SK-N-SH treated with all-trans-retinoic acid at 6 μM for 48 hours (cell line): ENCODE results near the gene GPC5.

Experiments used
- ATAC-seq: fragments of 200-7000 bp; cut with Tn5 transposase; 3 replicates; pipeline ENCODE4 v1.9.1; 2020; ENCODE audit warnings: mild to moderate bottlenecking, moderate library complexity
- ARNTL ChIP-seq: fragments of 450-650 bp; formaldehyde crosslinking; IDR thresholded peaks from 2 replicates; pipeline ENCODE4 v1.5.0; 2020; ENCODE audit warnings: low read depth, mild to moderate bottlenecking, moderate library complexity, borderline replicate concordance
- BACH2 ChIP-seq: fragments of 250-450 bp; sonication (Bioruptor Pico); IDR thresholded peaks from 2 replicates; pipeline ENCODE4 v1.9.0; 2021; ENCODE audit warnings: mild to moderate bottlenecking, borderline replicate concordance
- CSDC2 ChIP-seq: fragments of 250-450 bp; sonication (Bioruptor Pico); IDR thresholded peaks from 2 replicates; pipeline ENCODE4 v1.5.0; 2020; ENCODE audit warnings: mild to moderate bottlenecking, moderate library complexity
- ISL1 ChIP-seq: fragments of 250-450 bp; sonication (Bioruptor Pico); IDR thresholded peaks from 2 replicates; pipeline ENCODE4 v2.1.2; 2022; ENCODE audit warnings: mild to moderate bottlenecking, moderate library complexity
- OSR1 ChIP-seq: fragments of 250-450 bp; sonication (Bioruptor Pico); IDR thresholded peaks from 2 replicates; pipeline ENCODE4 v1.8.0; 2022; ENCODE audit warnings: moderate library complexity, mild to moderate bottlenecking, inconsistent platforms
- PPARA ChIP-seq: fragments of 250-450 bp; sonication (Bioruptor Pico); IDR thresholded peaks from 2 replicates; pipeline ENCODE4 v1.5.0; 2020; ENCODE audit warnings: mild to moderate bottlenecking, borderline replicate concordance
- SNAI2 ChIP-seq: fragments of 250-450 bp; sonication (Bioruptor Pico); IDR thresholded peaks from 2 replicates; pipeline ENCODE4 v1.5.0; 2020; ENCODE audit warnings: mild to moderate bottlenecking, moderate library complexity
- TCF4 ChIP-seq: fragments of 250-450 bp; sonication (Bioruptor Pico); IDR thresholded peaks from 2 replicates; pipeline ENCODE4 v1.8.0; 2021; ENCODE audit warnings: mild to moderate bottlenecking, moderate library complexity, borderline replicate concordance
- TOX ChIP-seq: fragments of 250-450 bp; sonication (Bioruptor Pico); IDR thresholded peaks from 2 replicates; pipeline ENCODE4 v1.8.0; 2021; ENCODE audit warnings: mild to moderate bottlenecking, moderate library complexity, borderline replicate concordance
- ZC3H10 ChIP-seq: fragments of 250-450 bp; sonication (Bioruptor Pico); IDR thresholded peaks from 2 replicates; pipeline ENCODE4 v1.5.1; 2021; ENCODE audit warnings: mild to moderate bottlenecking, moderate library complexity
- ZFP3 ChIP-seq: fragments of 250-450 bp; sonication (Bioruptor Pico); IDR thresholded peaks from 2 replicates; pipeline ENCODE4 v1.5.0; 2020; ENCODE audit warnings: mild to moderate bottlenecking, moderate library complexity
- ZFP30 ChIP-seq: fragments of 450-650 bp; formaldehyde crosslinking; IDR thresholded peaks from 2 replicates; pipeline ENCODE4 v1.5.0; 2022; ENCODE audit warnings: mild to moderate bottlenecking, moderate library complexity
- TF ChIP-seq, protein P1 (sequence below): fragments of 250-450 bp; sonication (Bioruptor Pico); IDR thresholded peaks from 2 replicates; pipeline ENCODE4 v1.5.1; 2020; ENCODE audit warnings: low read depth, mild to moderate bottlenecking, moderate library complexity
- TF ChIP-seq, protein P2 (sequence below): fragments of 250-450 bp; sonication (Bioruptor Pico); IDR thresholded peaks from 2 replicates; pipeline ENCODE4 v1.5.1; 2021; ENCODE audit warnings: mild to moderate bottlenecking, moderate library complexity
- TF ChIP-seq, protein P3 (sequence below): fragments of 250-450 bp; sonication (Bioruptor Pico); IDR thresholded peaks from 2 replicates; pipeline ENCODE4 v1.8.0; 2020; ENCODE audit warnings: mild to moderate bottlenecking, moderate library complexity, borderline replicate concordance
- TF ChIP-seq, protein P4 (sequence below): fragments of 250-450 bp; sonication (Bioruptor Pico); IDR thresholded peaks from 2 replicates; pipeline ENCODE4 v1.8.0; 2021; ENCODE audit warnings: low read depth, mild to moderate bottlenecking, moderate library complexity, borderline replicate concordance
- TF ChIP-seq, protein P5 (sequence below): fragments of 250-450 bp; sonication (Bioruptor Pico); IDR thresholded peaks from 2 replicates; pipeline ENCODE4 v1.5.0; 2020; ENCODE audit warnings: mild to moderate bottlenecking, moderate library complexity

Gene GPC5

DNA sequence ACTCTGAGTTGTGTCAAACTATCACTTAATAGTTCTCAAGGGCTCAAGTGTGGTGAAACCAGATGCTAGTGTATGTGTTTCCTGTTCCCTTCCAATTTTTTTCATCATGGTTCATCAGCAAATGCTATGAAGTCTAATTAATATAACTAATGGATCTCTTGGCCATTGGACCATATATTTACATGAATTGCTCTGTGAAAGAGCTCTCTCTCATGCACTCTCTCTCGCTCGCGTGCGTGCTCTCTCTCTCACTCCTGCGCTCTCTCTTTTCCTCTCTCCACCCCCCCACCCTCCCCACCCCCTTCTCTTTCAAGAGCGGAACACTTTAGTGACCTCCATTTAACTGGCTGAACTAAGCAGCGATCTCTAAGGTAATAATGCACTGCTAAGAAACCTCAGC, 1281.2 kb downstream of the GPC5 start (continued):
- TF ChIP-seq, protein P1, sequence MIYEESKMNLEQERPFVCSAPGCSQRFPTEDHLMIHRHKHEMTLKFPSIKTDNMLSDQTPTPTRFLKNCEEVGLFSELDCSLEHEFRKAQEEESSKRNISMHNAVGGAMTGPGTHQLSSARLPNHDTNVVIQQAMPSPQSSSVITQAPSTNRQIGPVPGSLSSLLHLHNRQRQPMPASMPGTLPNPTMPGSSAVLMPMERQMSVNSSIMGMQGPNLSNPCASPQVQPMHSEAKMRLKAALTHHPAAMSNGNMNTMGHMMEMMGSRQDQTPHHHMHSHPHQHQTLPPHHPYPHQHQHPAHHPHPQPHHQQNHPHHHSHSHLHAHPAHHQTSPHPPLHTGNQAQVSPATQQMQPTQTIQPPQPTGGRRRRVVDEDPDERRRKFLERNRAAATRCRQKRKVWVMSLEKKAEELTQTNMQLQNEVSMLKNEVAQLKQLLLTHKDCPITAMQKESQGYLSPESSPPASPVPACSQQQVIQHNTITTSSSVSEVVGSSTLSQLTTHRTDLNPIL (CRISPR knock-in tag) = no peak
- TF ChIP-seq ZFP30 (CRISPR knock-in tag) (no peak), ZFP3 (CRISPR knock-in tag) (no peak), BACH2 (no peak), OSR1 (CRISPR knock-in tag) (no peak), TOX (no peak), PPARA (CRISPR knock-in tag) (no peak)
- TF ChIP-seq, protein P2, sequence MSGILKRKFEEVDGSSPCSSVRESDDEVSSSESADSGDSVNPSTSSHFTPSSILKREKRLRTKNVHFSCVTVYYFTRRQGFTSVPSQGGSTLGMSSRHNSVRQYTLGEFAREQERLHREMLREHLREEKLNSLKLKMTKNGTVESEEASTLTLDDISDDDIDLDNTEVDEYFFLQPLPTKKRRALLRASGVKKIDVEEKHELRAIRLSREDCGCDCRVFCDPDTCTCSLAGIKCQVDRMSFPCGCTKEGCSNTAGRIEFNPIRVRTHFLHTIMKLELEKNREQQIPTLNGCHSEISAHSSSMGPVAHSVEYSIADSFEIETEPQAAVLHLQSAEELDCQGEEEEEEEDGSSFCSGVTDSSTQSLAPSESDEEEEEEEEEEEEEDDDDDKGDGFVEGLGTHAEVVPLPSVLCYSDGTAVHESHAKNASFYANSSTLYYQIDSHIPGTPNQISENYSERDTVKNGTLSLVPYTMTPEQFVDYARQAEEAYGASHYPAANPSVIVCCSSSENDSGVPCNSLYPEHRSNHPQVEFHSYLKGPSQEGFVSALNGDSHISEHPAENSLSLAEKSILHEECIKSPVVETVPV (CRISPR knock-in tag) = no peak
- TF ChIP-seq, protein P3, sequence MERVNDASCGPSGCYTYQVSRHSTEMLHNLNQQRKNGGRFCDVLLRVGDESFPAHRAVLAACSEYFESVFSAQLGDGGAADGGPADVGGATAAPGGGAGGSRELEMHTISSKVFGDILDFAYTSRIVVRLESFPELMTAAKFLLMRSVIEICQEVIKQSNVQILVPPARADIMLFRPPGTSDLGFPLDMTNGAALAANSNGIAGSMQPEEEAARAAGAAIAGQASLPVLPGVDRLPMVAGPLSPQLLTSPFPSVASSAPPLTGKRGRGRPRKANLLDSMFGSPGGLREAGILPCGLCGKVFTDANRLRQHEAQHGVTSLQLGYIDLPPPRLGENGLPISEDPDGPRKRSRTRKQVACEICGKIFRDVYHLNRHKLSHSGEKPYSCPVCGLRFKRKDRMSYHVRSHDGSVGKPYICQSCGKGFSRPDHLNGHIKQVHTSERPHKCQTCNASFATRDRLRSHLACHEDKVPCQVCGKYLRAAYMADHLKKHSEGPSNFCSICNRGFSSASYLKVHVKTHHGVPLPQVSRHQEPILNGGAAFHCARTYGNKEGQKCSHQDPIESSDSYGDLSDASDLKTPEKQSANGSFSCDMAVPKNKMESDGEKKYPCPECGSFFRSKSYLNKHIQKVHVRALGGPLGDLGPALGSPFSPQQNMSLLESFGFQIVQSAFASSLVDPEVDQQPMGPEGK (CRISPR knock-in tag) = no peak

DNA sequence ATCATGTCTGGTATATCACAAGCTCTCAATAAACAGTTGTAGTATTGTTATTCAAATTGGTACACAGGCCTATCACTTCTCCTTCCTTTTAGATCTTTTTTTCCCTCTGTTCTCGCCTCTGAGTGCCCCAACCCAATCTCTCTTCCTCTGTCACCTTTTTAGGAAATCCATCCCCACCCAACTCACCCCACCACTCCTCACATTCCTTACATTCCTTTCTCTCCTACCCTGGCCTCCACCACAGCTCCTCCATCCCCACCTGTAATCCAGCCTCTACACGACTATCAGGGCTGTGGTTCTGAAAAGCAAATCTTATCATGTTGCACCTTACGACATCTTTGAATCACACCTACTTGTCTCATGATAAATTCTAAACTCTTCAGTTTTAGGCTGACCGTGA, 1282.8 kb downstream of the GPC5 start:
- TF ChIP-seq ISL1 (CRISPR knock-in tag) = no peak
- TF ChIP-seq TCF4 = no peak
- TF ChIP-seq, protein P4, sequence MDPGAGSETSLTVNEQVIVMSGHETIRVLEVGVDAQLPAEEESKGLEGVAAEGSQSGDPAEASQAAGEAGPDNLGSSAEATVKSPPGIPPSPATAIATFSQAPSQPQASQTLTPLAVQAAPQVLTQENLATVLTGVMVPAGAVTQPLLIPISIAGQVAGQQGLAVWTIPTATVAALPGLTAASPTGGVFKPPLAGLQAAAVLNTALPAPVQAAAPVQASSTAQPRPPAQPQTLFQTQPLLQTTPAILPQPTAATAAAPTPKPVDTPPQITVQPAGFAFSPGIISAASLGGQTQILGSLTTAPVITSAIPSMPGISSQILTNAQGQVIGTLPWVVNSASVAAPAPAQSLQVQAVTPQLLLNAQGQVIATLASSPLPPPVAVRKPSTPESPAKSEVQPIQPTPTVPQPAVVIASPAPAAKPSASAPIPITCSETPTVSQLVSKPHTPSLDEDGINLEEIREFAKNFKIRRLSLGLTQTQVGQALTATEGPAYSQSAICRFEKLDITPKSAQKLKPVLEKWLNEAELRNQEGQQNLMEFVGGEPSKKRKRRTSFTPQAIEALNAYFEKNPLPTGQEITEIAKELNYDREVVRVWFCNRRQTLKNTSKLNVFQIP (CRISPR knock-in tag) = no peak
- TF ChIP-seq ZFP30 (CRISPR knock-in tag) = no peak
- TF ChIP-seq, protein P5, sequence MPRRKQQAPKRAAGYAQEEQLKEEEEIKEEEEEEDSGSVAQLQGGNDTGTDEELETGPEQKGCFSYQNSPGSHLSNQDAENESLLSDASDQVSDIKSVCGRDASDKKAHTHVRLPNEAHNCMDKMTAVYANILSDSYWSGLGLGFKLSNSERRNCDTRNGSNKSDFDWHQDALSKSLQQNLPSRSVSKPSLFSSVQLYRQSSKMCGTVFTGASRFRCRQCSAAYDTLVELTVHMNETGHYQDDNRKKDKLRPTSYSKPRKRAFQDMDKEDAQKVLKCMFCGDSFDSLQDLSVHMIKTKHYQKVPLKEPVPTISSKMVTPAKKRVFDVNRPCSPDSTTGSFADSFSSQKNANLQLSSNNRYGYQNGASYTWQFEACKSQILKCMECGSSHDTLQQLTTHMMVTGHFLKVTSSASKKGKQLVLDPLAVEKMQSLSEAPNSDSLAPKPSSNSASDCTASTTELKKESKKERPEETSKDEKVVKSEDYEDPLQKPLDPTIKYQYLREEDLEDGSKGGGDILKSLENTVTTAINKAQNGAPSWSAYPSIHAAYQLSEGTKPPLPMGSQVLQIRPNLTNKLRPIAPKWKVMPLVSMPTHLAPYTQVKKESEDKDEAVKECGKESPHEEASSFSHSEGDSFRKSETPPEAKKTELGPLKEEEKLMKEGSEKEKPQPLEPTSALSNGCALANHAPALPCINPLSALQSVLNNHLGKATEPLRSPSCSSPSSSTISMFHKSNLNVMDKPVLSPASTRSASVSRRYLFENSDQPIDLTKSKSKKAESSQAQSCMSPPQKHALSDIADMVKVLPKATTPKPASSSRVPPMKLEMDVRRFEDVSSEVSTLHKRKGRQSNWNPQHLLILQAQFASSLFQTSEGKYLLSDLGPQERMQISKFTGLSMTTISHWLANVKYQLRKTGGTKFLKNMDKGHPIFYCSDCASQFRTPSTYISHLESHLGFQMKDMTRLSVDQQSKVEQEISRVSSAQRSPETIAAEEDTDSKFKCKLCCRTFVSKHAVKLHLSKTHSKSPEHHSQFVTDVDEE (CRISPR knock-in tag) = no peak
- no peak for TF ChIP-seq ARNTL (CRISPR knock-in tag)
- TF ChIP-seq, protein P2 (CRISPR knock-in tag) = no peak
- TF ChIP-seq ZFP3 (CRISPR knock-in tag) = no peak
- TF ChIP-seq CSDC2 (CRISPR knock-in tag) = no peak
- no peak for TF ChIP-seq SNAI2
- no peak for TF ChIP-seq ZC3H10 (CRISPR knock-in tag)
- no peak for ATAC-seq

DNA sequence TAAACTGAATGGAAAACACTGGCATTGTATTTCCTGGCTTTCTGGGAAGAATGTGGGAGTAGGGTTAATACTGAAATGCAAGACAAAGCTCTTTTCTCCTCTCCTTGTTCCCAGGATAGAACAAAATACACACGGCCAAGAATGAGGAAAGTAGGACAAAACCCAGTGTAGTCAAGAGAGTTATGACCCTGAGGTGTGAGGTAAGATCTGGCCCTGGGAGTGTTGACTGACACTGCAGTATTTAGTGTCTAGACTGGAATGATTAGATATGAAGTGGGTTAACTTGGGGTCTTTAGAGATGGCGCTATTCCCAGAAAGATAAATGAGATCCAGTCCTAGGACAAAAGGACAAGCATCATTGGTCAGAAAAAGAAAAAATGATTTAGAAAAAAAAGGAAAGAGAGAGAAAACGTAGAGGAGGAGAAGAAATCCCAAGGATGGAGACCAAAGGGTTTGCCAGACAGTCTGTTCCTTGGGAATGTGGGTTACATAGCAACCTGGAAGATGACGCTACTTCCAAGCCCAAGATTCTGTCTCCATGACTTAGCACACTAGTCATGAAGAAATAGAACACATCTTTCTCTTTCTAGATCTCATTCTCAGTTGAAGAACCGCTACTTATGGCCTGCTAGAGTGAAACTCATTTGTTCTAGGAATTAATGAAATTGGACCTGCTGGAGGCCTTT, 1284.6 kb downstream of the GPC5 start:
- no peak for ATAC-seq
- TF ChIP-seq, protein P2 (CRISPR knock-in tag) = no peak
